Effector memory CD8-positive, alpha-beta T cell (primary cell): ENCODE measurements around the gene SLC9A9.

Source experiments
- ATAC-seq: fragments of 150-1000 bp; cut with Tn5 transposase; replicated peaks from 2 replicates; pipeline ENCODE4 v1.10.0; 2021; ENCODE audit warnings: mild to moderate bottlenecking, moderate library complexity
- DNase-seq, 3 experiments: peaks; one replicate each; pipeline ENCODE4 v3.0.0; 2021
- H3K27ac Mint-ChIP-seq, 2 donors: one replicate each; pipeline ENCODE4 v1.8.0; 2022; ENCODE audit warnings: mild to moderate bottlenecking in 2 of 2, mixed read lengths in 2 of 2, moderate library complexity in 2 of 2
- H3K27me3 Mint-ChIP-seq, 2 donors: one replicate each; pipeline ENCODE4 v1.8.0; 2022; ENCODE audit warnings: mixed read lengths in 2 of 2
- H3K36me3 Mint-ChIP-seq: one replicate; pipeline ENCODE4 v1.8.0; 2022; ENCODE audit warnings: mild to moderate bottlenecking, moderate library complexity, mixed read lengths; ENCODE audit not compliant: insufficient read depth
- H3K4me1 Mint-ChIP-seq, 2 donors: one replicate each; pipeline ENCODE4 v1.8.0; 2022; ENCODE audit warnings: low read depth in 2 of 2, mixed read lengths in 2 of 2
- H3K4me3 Mint-ChIP-seq, 2 donors: one replicate each; pipeline ENCODE4 v1.8.0; 2022; ENCODE audit warnings: mild to moderate bottlenecking in 2 of 2, mixed read lengths in 2 of 2, moderate library complexity in 2 of 2
- H3K9me3 Mint-ChIP-seq, 2 donors: one replicate each; pipeline ENCODE4 v1.8.0; 2022; ENCODE audit warnings: mixed read lengths in 2 of 2

The SLC9A9 gene

GRCh38 chr3:143650827-143651226 lies 197.4 kb downstream of the SLC9A9 start:
- Mint-ChIP-seq H3K36me3 (peaks cover 2% of the 10 kb centered on the region), H3K9me3 (no peaks in the 10 kb centered on the region), H3K4me3 (no peak overlapping the region), H3K27ac (no peak overlapping the region), H3K4me1 (no peaks in the 10 kb centered on the region), H3K27me3 (no peaks in the 10 kb centered on the region)
- ATAC-seq (no peak), DNase-seq (no peak)

GRCh38 chr3:143650120-143650519 lies 198.1 kb downstream of the SLC9A9 start:
- Mint-ChIP-seq H3K27ac (no peak overlapping the region), H3K4me3 (no peak overlapping the region), H3K36me3 (peaks cover 2% of the 10 kb centered on the region), H3K27me3 (no peaks in the 10 kb centered on the region), H3K9me3 (no peaks in the 10 kb centered on the region), H3K4me1 (no peaks in the 10 kb centered on the region)
- ATAC-seq (no peak), DNase-seq (no peak)

GRCh38 chr3:143648708-143649107 lies 199.6 kb downstream of the SLC9A9 start:
- no peak for DNase-seq
- peaks cover 2% of the 10 kb centered on the region for H3K36me3 Mint-ChIP-seq
- no peaks in the 10 kb centered on the region for H3K4me1 Mint-ChIP-seq
- no peak overlapping the region for H3K27ac Mint-ChIP-seq
- H3K27me3 Mint-ChIP-seq, result no peaks in the 10 kb centered on the region
- no peak overlapping the region for H3K4me3 Mint-ChIP-seq
- no peak for ATAC-seq
- H3K9me3 Mint-ChIP-seq, result no peaks in the 10 kb centered on the region

GRCh38 chr3:143648218-143648617 lies 200.1 kb downstream of the SLC9A9 start:
- Mint-ChIP-seq H3K36me3 (peaks cover 2% of the 10 kb centered on the region), H3K27ac (no peak overlapping the region), H3K4me1 (no peaks in the 10 kb centered on the region), H3K27me3 (no peaks in the 10 kb centered on the region), H3K9me3 (no peaks in the 10 kb centered on the region), H3K4me3 (no peak overlapping the region)
- DNase-seq (no peak), ATAC-seq (no peak)

GRCh38 chr3:143644370-143645089 lies 203.7 kb downstream of the SLC9A9 start:
- Mint-ChIP-seq H3K9me3 (peaks cover 0 to 4% of the 10 kb centered on the region in 2 donors), H3K27ac (no peak overlapping the region), H3K27me3 (no peaks in the 10 kb centered on the region), H3K36me3 (no peaks in the 10 kb centered on the region), H3K4me1 (no peaks in the 10 kb centered on the region), H3K4me3 (no peak overlapping the region)
- DNase-seq (no peak), ATAC-seq (no peak)

- no peak for ATAC-seq
- no peak overlapping the region for H3K27ac Mint-ChIP-seq
- no peak overlapping the region for H3K4me3 Mint-ChIP-seq
- peaks cover 0 to 4% of the 10 kb centered on the region in 2 donors for H3K9me3 Mint-ChIP-seq
- no peaks in the 10 kb centered on the region for H3K27me3 Mint-ChIP-seq
- H3K36me3 Mint-ChIP-seq, result no peaks in the 10 kb centered on the region
- H3K4me1 Mint-ChIP-seq, result no peaks in the 10 kb centered on the region
- no peak for DNase-seq
Measured at GRCh38 chr3:143643905-143644304, 204.4 kb downstream of the SLC9A9 start.

- Mint-ChIP-seq H3K4me3 (no peak overlapping the region), H3K9me3 (peaks cover 6 to 7% of the 10 kb centered on the region in 2 donors), H3K27me3 (no peaks in the 10 kb centered on the region), H3K27ac (no peak overlapping the region), H3K4me1 (no peaks in the 10 kb centered on the region), H3K36me3 (no peaks in the 10 kb centered on the region)
- DNase-seq (no peak), ATAC-seq (no peak)
Measured at GRCh38 chr3:143640774-143641173, 207.5 kb downstream of the SLC9A9 start.

- H3K9me3 Mint-ChIP-seq, result peaks cover 6 to 7% of the 10 kb centered on the region in 2 donors
Measured at GRCh38 chr3:143637133-143637532, 211.1 kb downstream of the SLC9A9 start.

GRCh38 chr3:143634991-143635390 lies 213.3 kb downstream of the SLC9A9 start:
- ATAC-seq (no peak), DNase-seq (no peak)
- Mint-ChIP-seq H3K4me1 (no peaks in the 10 kb centered on the region), H3K36me3 (no peaks in the 10 kb centered on the region), H3K9me3 (peaks cover 2 to 7% of the 10 kb centered on the region in 2 donors), H3K27me3 (no peaks in the 10 kb centered on the region), H3K27ac (no peak overlapping the region), H3K4me3 (no peak overlapping the region)

More at GRCh38 chr3:143637133-143637532, 211.1 kb downstream of the SLC9A9 start:
- Mint-ChIP-seq H3K36me3 (no peaks in the 10 kb centered on the region), H3K4me3 (no peak overlapping the region), H3K27me3 (no peaks in the 10 kb centered on the region), H3K27ac (no peak overlapping the region), H3K4me1 (no peaks in the 10 kb centered on the region)
- ATAC-seq, result no peak
- no peak for DNase-seq

- no peaks in the 10 kb centered on the region for H3K36me3 Mint-ChIP-seq
- H3K27me3 Mint-ChIP-seq, result no peaks in the 10 kb centered on the region
- no peak overlapping the region for H3K27ac Mint-ChIP-seq
- no peak overlapping the region for H3K4me3 Mint-ChIP-seq
- H3K4me1 Mint-ChIP-seq, result no peaks in the 10 kb centered on the region
- H3K9me3 Mint-ChIP-seq, result peaks cover 2 to 7% of the 10 kb centered on the region in 2 donors
- no peak for ATAC-seq
- DNase-seq, result no peak
Measured at GRCh38 chr3:143634427-143634826, 213.8 kb downstream of the SLC9A9 start.

GRCh38 chr3:143633816-143634215 lies 214.5 kb downstream of the SLC9A9 start:
- DNase-seq (no peak), ATAC-seq (no peak)
- Mint-ChIP-seq H3K27me3 (no peaks in the 10 kb centered on the region), H3K4me3 (no peak overlapping the region), H3K36me3 (no peaks in the 10 kb centered on the region), H3K4me1 (no peaks in the 10 kb centered on the region), H3K27ac (no peak overlapping the region), H3K9me3 (peaks cover 2 to 7% of the 10 kb centered on the region in 2 donors)

- no peaks in the 10 kb centered on the region for H3K9me3 Mint-ChIP-seq
- DNase-seq, result no peak
- no peaks in the 10 kb centered on the region for H3K4me1 Mint-ChIP-seq
- H3K27ac Mint-ChIP-seq, result no peak overlapping the region
- no peak overlapping the region for H3K4me3 Mint-ChIP-seq
- H3K27me3 Mint-ChIP-seq, result no peaks in the 10 kb centered on the region
- no peaks in the 10 kb centered on the region for H3K36me3 Mint-ChIP-seq
- ATAC-seq, result no peak
Measured at GRCh38 chr3:143629726-143630125, 218.5 kb downstream of the SLC9A9 start.

GRCh38 chr3:143628971-143629370 lies 219.3 kb downstream of the SLC9A9 start:
- Mint-ChIP-seq H3K36me3 (no peaks in the 10 kb centered on the region), H3K27me3 (no peaks in the 10 kb centered on the region), H3K4me1 (no peaks in the 10 kb centered on the region), H3K4me3 (no peak overlapping the region), H3K9me3 (no peaks in the 10 kb centered on the region), H3K27ac (no peak overlapping the region)
- DNase-seq, result no peak
- no peak for ATAC-seq

- Mint-ChIP-seq H3K4me1 (no peaks in the 10 kb centered on the region), H3K4me3 (no peak overlapping the region), H3K9me3 (no peaks in the 10 kb centered on the region), H3K36me3 (no peaks in the 10 kb centered on the region), H3K27ac (no peak overlapping the region), H3K27me3 (no peaks in the 10 kb centered on the region)
- no peak for ATAC-seq
- DNase-seq, result no peak
Measured at GRCh38 chr3:143627336-143627735, 220.9 kb downstream of the SLC9A9 start.
